SK-N-SH (cell line): ENCODE data around the gene MAPK10. TPM values are rescaled to one million over a fixed set of nuclear protein-coding genes. Genes with fewer than 3 reads are reported as not detected.

ENCODE experiments used
- CTCF ChIA-PET: fragments of 300-600, 350-600 bp; formaldehyde crosslinking; extraction: SDS; loops from one replicate; lab custom pipeline; 2021; lab: Yijun Ruan, JAX
- POLR2A ChIA-PET: fragments of 350-600 bp; sonication (Branson Sonifier 250); formaldehyde crosslinking; extraction: SDS; loops from one replicate; lab custom pipeline; 2020; ENCODE audit warnings: antibody characterized with exemption, inconsistent platforms; lab: Yijun Ruan, JAX
- DNase-seq: peaks from one replicate; pipeline ENCODE4 v3.0.0; 2012
- H2AFZ ChIP-seq: fragments of 200-600 bp; sonication (generic); 2 replicates; pipeline ENCODE4 v1.8.1; 2016; ENCODE audit warnings: antibody characterized with exemption, mild to moderate bottlenecking, low read depth
- H3F3A ChIP-seq: fragments of 200-600 bp; sonication (generic); replicated peaks from 2 replicates; pipeline ENCODE3; 2016; ENCODE audit warnings: antibody characterized with exemption, mild to moderate bottlenecking; ENCODE audit not compliant: insufficient read depth
- H3K27ac ChIP-seq, 2 experiments: fragments of 200-500 bp in 1 of 2; fragments of 200-600 bp in 1 of 2; sonication (Bioruptor generic) in 1 of 2; sonication (generic), shearing (Covaris generic) in 1 of 2; 2 replicates each; pipeline versions ENCODE4 v1.5.1 to v1.6.1; 2014 to 2016; ENCODE audit warnings: low read depth in 2 of 2, inconsistent platforms in 1 of 2, low read length in 1 of 2, mild to moderate bottlenecking in 1 of 2, mixed read lengths in 1 of 2
- H3K27me3 ChIP-seq: fragments of 200-600 bp; sonication (generic), shearing (Covaris generic); 2 replicates; pipeline ENCODE4 v1.6.1; 2016; ENCODE audit warnings: mixed run types; ENCODE audit not compliant: insufficient read depth
- H3K36me3 ChIP-seq, 2 experiments: fragments of 200-500 bp in 1 of 2; fragments of 200-600 bp in 1 of 2; sonication (Bioruptor generic) in 1 of 2; sonication (generic) in 1 of 2; replicated peaks in 1 of 2; 2 replicates each; pipeline versions ENCODE3 to v1.5.1; 2014 to 2016; ENCODE audit warnings: low read length in 1 of 2, mild to moderate bottlenecking in 1 of 2; ENCODE audit not compliant: insufficient read depth in 2 of 2, control insufficient read depth in 1 of 2
- H3K4me1 ChIP-seq, 2 experiments: fragments of 200-500 bp in 1 of 2; fragments of 200-600 bp in 1 of 2; sonication (Bioruptor generic) in 1 of 2; sonication (generic), shearing (Covaris generic) in 1 of 2; 2 replicates each; pipeline versions ENCODE4 v1.5.1 to v1.6.1; 2014 to 2016; ENCODE audit warnings: low read depth in 1 of 2, low read length in 1 of 2, mixed run types in 1 of 2; ENCODE audit not compliant: insufficient read depth in 2 of 2, control insufficient read depth in 1 of 2
- H3K4me2 ChIP-seq: fragments of 200-600 bp; sonication (generic), shearing (Covaris generic); 2 replicates; pipeline ENCODE4 v1.6.1; 2017; ENCODE audit warnings: mixed run types
- H3K4me3 ChIP-seq, 2 experiments: fragments of 200-500 bp in 1 of 2; fragments of 200-600 bp in 1 of 2; sonication (Bioruptor generic) in 1 of 2; sonication (generic), shearing (Covaris generic) in 1 of 2; 2 replicates each; pipeline versions ENCODE4 v1.5.1 to v1.8.1; 2014 to 2016; ENCODE audit warnings: low read depth in 2 of 2, inconsistent platforms in 1 of 2, low read length in 1 of 2, mild to moderate bottlenecking in 1 of 2, mixed read lengths in 1 of 2, moderate library complexity in 1 of 2
- H3K79me2 ChIP-seq: fragments of 200-600 bp; sonication (generic); 2 replicates; pipeline ENCODE4 v1.8.1; 2017; ENCODE audit warnings: mild to moderate bottlenecking; ENCODE audit not compliant: insufficient read depth
- H3K9ac ChIP-seq: fragments of 200-600 bp; sonication (generic); 2 replicates; pipeline ENCODE4 v1.6.1; 2017; ENCODE audit warnings: mixed run types
- H3K9me2 ChIP-seq: fragments of 200-600 bp; sonication (generic); 2 replicates; pipeline ENCODE4 v1.6.1; 2017; ENCODE audit warnings: mixed run types
- H3K9me3 ChIP-seq: fragments of 200-600 bp; sonication (generic); 2 replicates; pipeline ENCODE4 v1.6.1; 2017; ENCODE audit warnings: mixed run types, mild to moderate bottlenecking, moderate library complexity
- H4K20me1 ChIP-seq: fragments of 200-600 bp; sonication (generic); 2 replicates; pipeline ENCODE4 v1.6.1; 2017; ENCODE audit warnings: mild to moderate bottlenecking, mixed run types; ENCODE audit not compliant: insufficient read depth
- CHD2 ChIP-seq: fragments of 150-350 bp; IDR thresholded peaks from 2 replicates; pipeline ENCODE4 v1.6.1; 2018; ENCODE audit warnings: low read length; ENCODE audit not compliant: partially characterized antibody
- GATA2 ChIP-seq: sonication (generic); formaldehyde crosslinking; IDR thresholded peaks from 2 replicates; pipeline ENCODE4 v1.5.0; 2020; ENCODE audit warnings: mild to moderate bottlenecking, missing genetic modification reagents
- MXI1 ChIP-seq: IDR thresholded peaks from 2 replicates; pipeline ENCODE4 v1.6.1; 2012; ENCODE audit warnings: mild to moderate bottlenecking, low read depth, low read length, improper control_type of control experiment
- NFIC ChIP-seq: IDR thresholded peaks from 2 replicates; pipeline ENCODE4 v1.4.0; 2012; ENCODE audit warnings: borderline replicate concordance
- RAD21 ChIP-seq: IDR thresholded peaks from 2 replicates; pipeline ENCODE4 v1.6.1; 2012; ENCODE audit warnings: mild to moderate bottlenecking, low read length
- RCOR1 ChIP-seq: fragments of 150-350 bp; IDR thresholded peaks from 2 replicates; pipeline ENCODE4 v1.6.1; 2017; ENCODE audit warnings: antibody characterized with exemption, low read length
- RFX5 ChIP-seq: IDR thresholded peaks from 2 replicates; pipeline ENCODE4 v1.6.1; 2012; ENCODE audit warnings: mild to moderate bottlenecking, improper control_type of control experiment, low read length
- SIN3A ChIP-seq: IDR thresholded peaks from 2 replicates; pipeline ENCODE4 v1.6.1; 2012; ENCODE audit warnings: low read depth, mild to moderate bottlenecking, low read length, moderate library complexity, borderline replicate concordance
- WGBS: methylation state at CpG from one replicate; pipeline ENCODE4 v1.1.6; 2017; ENCODE audit warnings: low lambda C conversion rate; 5-methylcytosine and 5-hydroxymethylcytosine counted together
- polyA plus RNA-seq, 3 experiments: library from polyadenylated mRNA; depleted of rRNA; stranded (reverse); fragments of >200 nt; gene quantifications; 2 replicates each; pipeline ENCODE4 v1.2.3, GENCODE V29; 2012
- TF ChIP-seq, protein P1 (sequence below): fragments of 200-600 bp; sonication (generic); IDR thresholded peaks from 2 replicates; pipeline ENCODE4 v1.6.1; 2017; ENCODE audit warnings: antibody characterized with exemption, mild to moderate bottlenecking, moderate library complexity
- TF ChIP-seq, protein P2 (sequence below): IDR thresholded peaks from 2 replicates; pipeline ENCODE4 v1.6.1; 2012; ENCODE audit warnings: mild to moderate bottlenecking, low read depth, low read length, moderate library complexity
- TF ChIP-seq, protein P3 (sequence below): IDR thresholded peaks from 2 replicates; pipeline ENCODE4 v1.4.0; 2012; ENCODE audit warnings: low read depth, borderline replicate concordance
- TF ChIP-seq, protein P4 (sequence below): fragments of 150-350 bp; IDR thresholded peaks from 2 replicates; pipeline ENCODE4 v1.6.1; 2017; ENCODE audit warnings: antibody characterized with exemption, low read length, low read depth, borderline replicate concordance

MAPK10 gene
- polyA plus RNA-seq, 1 of the 3 experiments (the other 2 are of a cell fraction), result 8.1 TPM

DNA sequence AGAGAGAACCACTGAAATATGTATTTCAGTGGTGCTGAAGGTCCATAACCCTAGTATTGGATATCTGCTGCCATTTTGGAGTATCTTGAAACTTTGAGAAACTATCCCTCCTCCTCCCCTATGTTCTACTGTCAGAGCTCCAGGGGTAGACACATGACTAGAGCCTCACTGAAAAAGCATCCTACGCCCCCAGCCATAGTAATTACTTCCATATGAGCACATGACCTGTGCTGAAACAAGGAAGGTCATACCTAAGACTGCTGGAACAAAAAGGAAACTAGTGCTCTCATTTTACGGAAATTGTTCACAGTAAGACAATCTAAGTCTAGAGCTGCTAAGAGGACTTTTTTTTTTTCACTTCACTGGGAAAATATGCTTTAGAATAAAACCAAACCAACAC lies 42.0 kb upstream of the MAPK10 start:
- POLR2A ChIA-PET, result no interaction called here
- 70% methylated on average over 2 of the region's 2 CpGs for WGBS
- Histone ChIP-seq H3K4me1 (no peaks in the 10 kb centered on the region; a peak in 2 of 4 replicates), H3K4me3 (no peak overlapping the region), H3F3A (no peaks in the 10 kb centered on the region), H3K27ac (no peak overlapping the region), H3K27me3 (no peaks in the 10 kb centered on the region), H3K36me3 (no peaks in the 10 kb centered on the region), H2AFZ (no peak overlapping the region), H4K20me1 (no peaks in the 10 kb centered on the region), H3K79me2 (no peaks in the 10 kb centered on the region), H3K4me2 (no peak overlapping the region), H3K9me2 (no peaks in the 10 kb centered on the region), H3K9ac (no peak overlapping the region), H3K9me3 (no peaks in the 10 kb centered on the region)
- CTCF ChIA-PET, result no interaction called here
- TF ChIP-seq, protein P1, sequence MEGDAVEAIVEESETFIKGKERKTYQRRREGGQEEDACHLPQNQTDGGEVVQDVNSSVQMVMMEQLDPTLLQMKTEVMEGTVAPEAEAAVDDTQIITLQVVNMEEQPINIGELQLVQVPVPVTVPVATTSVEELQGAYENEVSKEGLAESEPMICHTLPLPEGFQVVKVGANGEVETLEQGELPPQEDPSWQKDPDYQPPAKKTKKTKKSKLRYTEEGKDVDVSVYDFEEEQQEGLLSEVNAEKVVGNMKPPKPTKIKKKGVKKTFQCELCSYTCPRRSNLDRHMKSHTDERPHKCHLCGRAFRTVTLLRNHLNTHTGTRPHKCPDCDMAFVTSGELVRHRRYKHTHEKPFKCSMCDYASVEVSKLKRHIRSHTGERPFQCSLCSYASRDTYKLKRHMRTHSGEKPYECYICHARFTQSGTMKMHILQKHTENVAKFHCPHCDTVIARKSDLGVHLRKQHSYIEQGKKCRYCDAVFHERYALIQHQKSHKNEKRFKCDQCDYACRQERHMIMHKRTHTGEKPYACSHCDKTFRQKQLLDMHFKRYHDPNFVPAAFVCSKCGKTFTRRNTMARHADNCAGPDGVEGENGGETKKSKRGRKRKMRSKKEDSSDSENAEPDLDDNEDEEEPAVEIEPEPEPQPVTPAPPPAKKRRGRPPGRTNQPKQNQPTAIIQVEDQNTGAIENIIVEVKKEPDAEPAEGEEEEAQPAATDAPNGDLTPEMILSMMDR, result no peak
- no peak for TF ChIP-seq RFX5
- DNase-seq, result peak; percentile 24

DNA sequence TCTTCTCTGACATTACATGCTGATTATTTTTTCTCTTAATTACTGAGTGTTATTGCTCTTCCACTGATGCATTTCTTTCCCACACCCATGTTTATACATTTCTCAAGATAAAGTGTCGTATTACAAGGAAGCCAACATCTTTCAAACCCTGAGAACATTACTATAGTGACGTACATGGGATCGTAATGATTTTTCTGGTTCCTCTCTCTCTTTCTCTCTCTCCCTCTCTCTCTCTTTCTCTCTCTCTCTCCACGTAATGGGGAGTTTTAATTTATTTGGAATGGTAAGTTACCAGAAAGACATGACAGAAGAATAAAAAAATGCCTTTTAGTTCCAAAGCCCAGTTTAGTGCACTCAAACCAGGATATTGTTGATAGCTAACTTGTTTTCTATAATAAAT lies 40.4 kb upstream of the MAPK10 start:
- H3K9me3 ChIP-seq, result no peaks in the 10 kb centered on the region
- H3K27me3 ChIP-seq, result no peaks in the 10 kb centered on the region
- no peak overlapping the region for H3K27ac ChIP-seq
- no peak for DNase-seq
- no peaks in the 10 kb centered on the region for H3K36me3 ChIP-seq
- no peak overlapping the region for H3K4me3 ChIP-seq
- POLR2A ChIA-PET, result no interaction called here
- no peaks in the 10 kb centered on the region for H3K9me2 ChIP-seq
- no peak overlapping the region for H2AFZ ChIP-seq
- H3K4me1 ChIP-seq, result no peaks in the 10 kb centered on the region; a peak in 2 of 4 replicates
- H3K79me2 ChIP-seq, result no peaks in the 10 kb centered on the region
- TF ChIP-seq, protein P2, sequence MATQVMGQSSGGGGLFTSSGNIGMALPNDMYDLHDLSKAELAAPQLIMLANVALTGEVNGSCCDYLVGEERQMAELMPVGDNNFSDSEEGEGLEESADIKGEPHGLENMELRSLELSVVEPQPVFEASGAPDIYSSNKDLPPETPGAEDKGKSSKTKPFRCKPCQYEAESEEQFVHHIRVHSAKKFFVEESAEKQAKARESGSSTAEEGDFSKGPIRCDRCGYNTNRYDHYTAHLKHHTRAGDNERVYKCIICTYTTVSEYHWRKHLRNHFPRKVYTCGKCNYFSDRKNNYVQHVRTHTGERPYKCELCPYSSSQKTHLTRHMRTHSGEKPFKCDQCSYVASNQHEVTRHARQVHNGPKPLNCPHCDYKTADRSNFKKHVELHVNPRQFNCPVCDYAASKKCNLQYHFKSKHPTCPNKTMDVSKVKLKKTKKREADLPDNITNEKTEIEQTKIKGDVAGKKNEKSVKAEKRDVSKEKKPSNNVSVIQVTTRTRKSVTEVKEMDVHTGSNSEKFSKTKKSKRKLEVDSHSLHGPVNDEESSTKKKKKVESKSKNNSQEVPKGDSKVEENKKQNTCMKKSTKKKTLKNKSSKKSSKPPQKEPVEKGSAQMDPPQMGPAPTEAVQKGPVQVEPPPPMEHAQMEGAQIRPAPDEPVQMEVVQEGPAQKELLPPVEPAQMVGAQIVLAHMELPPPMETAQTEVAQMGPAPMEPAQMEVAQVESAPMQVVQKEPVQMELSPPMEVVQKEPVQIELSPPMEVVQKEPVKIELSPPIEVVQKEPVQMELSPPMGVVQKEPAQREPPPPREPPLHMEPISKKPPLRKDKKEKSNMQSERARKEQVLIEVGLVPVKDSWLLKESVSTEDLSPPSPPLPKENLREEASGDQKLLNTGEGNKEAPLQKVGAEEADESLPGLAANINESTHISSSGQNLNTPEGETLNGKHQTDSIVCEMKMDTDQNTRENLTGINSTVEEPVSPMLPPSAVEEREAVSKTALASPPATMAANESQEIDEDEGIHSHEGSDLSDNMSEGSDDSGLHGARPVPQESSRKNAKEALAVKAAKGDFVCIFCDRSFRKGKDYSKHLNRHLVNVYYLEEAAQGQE, result no peak
- TF ChIP-seq, all 33 proteins: peak for 0
- no peaks in the 10 kb centered on the region for H3F3A ChIP-seq
- H4K20me1 ChIP-seq, result no peaks in the 10 kb centered on the region
- WGBS, result 73% methylated on average over 4 of the region's 4 CpGs
- H3K9ac ChIP-seq, result no peak overlapping the region
- no peak overlapping the region for H3K4me2 ChIP-seq
- CTCF ChIA-PET, result interaction anchor here (1.3 kb wide), 1 partner anchor 39 kb away, joined by 3 read pairs; no protein-coding TSS in a partner anchor

DNA sequence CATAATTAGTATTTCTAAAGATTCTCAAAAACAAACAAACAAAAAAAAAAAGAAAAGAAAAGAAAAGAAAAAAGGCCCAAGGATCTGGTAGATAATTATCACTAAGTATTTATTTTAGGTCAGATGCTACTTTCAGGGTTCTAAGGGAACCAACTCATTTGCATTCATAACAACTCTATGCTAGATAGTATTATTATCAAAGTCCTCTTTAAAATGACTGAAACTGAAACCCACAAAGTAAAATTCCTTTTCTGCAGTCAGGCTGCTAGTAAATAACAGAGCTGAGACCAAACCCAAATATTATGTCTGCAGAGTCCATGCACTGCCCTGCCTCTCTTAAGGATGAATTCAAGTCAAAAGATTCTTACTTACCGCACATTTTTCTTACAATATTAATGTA lies 38.3 kb upstream of the MAPK10 start:
- H3K36me3 ChIP-seq, result no peaks in the 10 kb centered on the region
- ChIA-PET CTCF (interaction anchor here (0.6 kb wide), 1 partner anchor 14 kb away, joined by 3 read pairs; no protein-coding TSS in a partner anchor), POLR2A (no interaction called here)
- 83% methylated on average over 1 of the region's 1 CpG for WGBS
- H3K27me3 ChIP-seq, result no peaks in the 10 kb centered on the region
- no peaks in the 10 kb centered on the region; a peak in 1 of 4 replicates for H3K4me1 ChIP-seq
- no peak overlapping the region for H3K4me3 ChIP-seq
- H3K9me3 ChIP-seq, result no peaks in the 10 kb centered on the region
- no peaks in the 10 kb centered on the region for H3K79me2 ChIP-seq
- no peak overlapping the region for H3K4me2 ChIP-seq
- no peak overlapping the region for H3K27ac ChIP-seq
- H3K9me2 ChIP-seq, result no peaks in the 10 kb centered on the region
- H3F3A ChIP-seq, result no peaks in the 10 kb centered on the region
- H4K20me1 ChIP-seq, result no peaks in the 10 kb centered on the region
- no peak for TF ChIP-seq GATA2 (CRISPR knock-in tag)
- TF ChIP-seq SIN3A, result no peak
- TF ChIP-seq NFIC, result no peak
- TF ChIP-seq, protein P3, sequence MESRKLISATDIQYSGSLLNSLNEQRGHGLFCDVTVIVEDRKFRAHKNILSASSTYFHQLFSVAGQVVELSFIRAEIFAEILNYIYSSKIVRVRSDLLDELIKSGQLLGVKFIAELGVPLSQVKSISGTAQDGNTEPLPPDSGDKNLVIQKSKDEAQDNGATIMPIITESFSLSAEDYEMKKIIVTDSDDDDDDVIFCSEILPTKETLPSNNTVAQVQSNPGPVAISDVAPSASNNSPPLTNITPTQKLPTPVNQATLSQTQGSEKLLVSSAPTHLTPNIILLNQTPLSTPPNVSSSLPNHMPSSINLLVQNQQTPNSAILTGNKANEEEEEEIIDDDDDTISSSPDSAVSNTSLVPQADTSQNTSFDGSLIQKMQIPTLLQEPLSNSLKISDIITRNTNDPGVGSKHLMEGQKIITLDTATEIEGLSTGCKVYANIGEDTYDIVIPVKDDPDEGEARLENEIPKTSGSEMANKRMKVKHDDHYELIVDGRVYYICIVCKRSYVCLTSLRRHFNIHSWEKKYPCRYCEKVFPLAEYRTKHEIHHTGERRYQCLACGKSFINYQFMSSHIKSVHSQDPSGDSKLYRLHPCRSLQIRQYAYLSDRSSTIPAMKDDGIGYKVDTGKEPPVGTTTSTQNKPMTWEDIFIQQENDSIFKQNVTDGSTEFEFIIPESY, result no peak
- no peak for TF ChIP-seq MXI1
- TF ChIP-seq, protein P4, sequence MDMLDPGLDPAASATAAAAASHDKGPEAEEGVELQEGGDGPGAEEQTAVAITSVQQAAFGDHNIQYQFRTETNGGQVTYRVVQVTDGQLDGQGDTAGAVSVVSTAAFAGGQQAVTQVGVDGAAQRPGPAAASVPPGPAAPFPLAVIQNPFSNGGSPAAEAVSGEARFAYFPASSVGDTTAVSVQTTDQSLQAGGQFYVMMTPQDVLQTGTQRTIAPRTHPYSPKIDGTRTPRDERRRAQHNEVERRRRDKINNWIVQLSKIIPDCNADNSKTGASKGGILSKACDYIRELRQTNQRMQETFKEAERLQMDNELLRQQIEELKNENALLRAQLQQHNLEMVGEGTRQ, result no peak
- TF ChIP-seq RAD21, result no peak
- TF ChIP-seq RCOR1, result no peak
- no peak for TF ChIP-seq CHD2
- H2AFZ ChIP-seq, result no peak overlapping the region
- no peak overlapping the region for H3K9ac ChIP-seq
- no peak for DNase-seq
